Activated CD4-positive, alpha-beta T cell treated with anti-CD3 and anti-CD28 coated beads for 36 hours (primary cell): ENCODE measurements around the gene GFPT2. TPM values are rescaled to one million over a fixed set of nuclear protein-coding genes. Genes with fewer than 3 reads are reported as not detected.

Experiments
- ATAC-seq: fragments of 200-7000 bp; cut with Tn5 transposase; one replicate; pipeline ENCODE4 v1.10.0; 2021; ENCODE audit warnings: mild to moderate bottlenecking, moderate library complexity
- CTCF ChIA-PET: fragments of 350-600 bp; sonication (Branson Sonifier 250); formaldehyde crosslinking; loops from one replicate; lab custom pipeline; 2021; ENCODE audit warnings: antibody characterized with exemption; lab: Charles Lee
- POLR2A ChIA-PET: fragments of 350-600 bp; sonication (Branson Sonifier 250); formaldehyde crosslinking; loops from one replicate; lab custom pipeline; 2021; ENCODE audit warnings: antibody characterized with exemption, inconsistent platforms; lab: Charles Lee
- DNase-seq: peaks from one replicate; pipeline ENCODE4 v3.0.0-alpha.2; 2020
- H3K27ac Mint-ChIP-seq: one replicate; pipeline ENCODE4 v1.8.0; 2021; ENCODE audit warnings: mixed read lengths
- H3K27me3 Mint-ChIP-seq: one replicate; pipeline ENCODE4 v1.8.0; 2021; ENCODE audit warnings: mixed read lengths
- H3K36me3 Mint-ChIP-seq: one replicate; pipeline ENCODE4 v1.8.0; 2021; ENCODE audit warnings: low read depth, mixed read lengths
- H3K4me1 Mint-ChIP-seq: one replicate; pipeline ENCODE4 v1.8.0; 2021; ENCODE audit warnings: mixed read lengths
- H3K4me3 Mint-ChIP-seq: one replicate; pipeline ENCODE4 v1.8.0; 2021; ENCODE audit warnings: mild to moderate bottlenecking, moderate library complexity, mixed read lengths
- H3K9me3 Mint-ChIP-seq: one replicate; pipeline ENCODE4 v1.8.0; 2021; ENCODE audit warnings: low read depth, mixed read lengths
- intact Hi-C, 2 experiments: fragments of 100-400 bp; cut with DNase I in 1 of 2; cut with micrococcal nuclease in 1 of 2; formaldehyde crosslinking; loops; one replicate each; pipeline versions ENCODE4 v1.14.2 to v1.15.1; 2022 to 2024; cut with DNase I, micrococcal nuclease
- total RNA-seq, 2 experiments: library from RNA; stranded (reverse); gene quantifications; one replicate each; pipeline ENCODE4 v1.2.3, GENCODE V29; 2021

GFPT2 gene
- total RNA-seq, 2 experiments from 2014 or later = 0.16 TPM

GRCh38 chr5:180347702-180348101 lies 5.4 kb downstream of the GFPT2 start:
- no peaks in the 10 kb centered on the region for H3K9me3 Mint-ChIP-seq
- no peak for DNase-seq
- H3K36me3 Mint-ChIP-seq = no peaks in the 10 kb centered on the region
- no peak for ATAC-seq
- no peaks in the 10 kb centered on the region for H3K4me1 Mint-ChIP-seq
- no peak overlapping the region for H3K4me3 Mint-ChIP-seq
- intact Hi-C loops = no loop called here
- no peak overlapping the region for H3K27ac Mint-ChIP-seq
- ChIA-PET POLR2A (no interaction called here), CTCF (interaction anchor here (1.4 kb wide), 1 partner anchor 20 kb away, joined by 3 read pairs; no protein-coding TSS in a partner anchor)
- peaks cover 24% of the 10 kb centered on the region for H3K27me3 Mint-ChIP-seq

GRCh38 chr5:180346358-180346757 lies 6.8 kb downstream of the GFPT2 start:
- no peaks in the 10 kb centered on the region for H3K9me3 Mint-ChIP-seq
- intact Hi-C loops = no loop called here
- no peaks in the 10 kb centered on the region for H3K36me3 Mint-ChIP-seq
- peaks cover 17% of the 10 kb centered on the region for H3K27me3 Mint-ChIP-seq
- no peaks in the 10 kb centered on the region for H3K4me1 Mint-ChIP-seq
- CTCF ChIA-PET = no interaction called here
- POLR2A ChIA-PET = interaction anchor here (0.9 kb wide), 1 partner anchor 16 kb away, joined by 3 read pairs; no protein-coding TSS in a partner anchor
- ATAC-seq = no peak
- DNase-seq = no peak
- no peak overlapping the region for H3K27ac Mint-ChIP-seq
- no peak overlapping the region for H3K4me3 Mint-ChIP-seq

- ChIA-PET CTCF (no interaction called here), POLR2A (interaction anchor here (0.9 kb wide), 1 partner anchor 16 kb away, joined by 3 read pairs; no protein-coding TSS in a partner anchor)
- DNase-seq = no peak
- H3K27ac Mint-ChIP-seq = no peak overlapping the region
- H3K4me3 Mint-ChIP-seq = no peak overlapping the region
- no peaks in the 10 kb centered on the region for H3K36me3 Mint-ChIP-seq
- intact Hi-C loops = no loop called here
- peaks cover 12% of the 10 kb centered on the region for H3K27me3 Mint-ChIP-seq
- ATAC-seq = no peak
- H3K9me3 Mint-ChIP-seq = no peaks in the 10 kb centered on the region
- no peaks in the 10 kb centered on the region for H3K4me1 Mint-ChIP-seq
Measured at GRCh38 chr5:180345781-180346180, 7.4 kb downstream of the GFPT2 start.

- no peak for DNase-seq
- H3K36me3 Mint-ChIP-seq = no peaks in the 10 kb centered on the region
- H3K4me3 Mint-ChIP-seq = no peak overlapping the region
- H3K4me1 Mint-ChIP-seq = no peaks in the 10 kb centered on the region
- peaks cover 10% of the 10 kb centered on the region for H3K27me3 Mint-ChIP-seq
- CTCF ChIA-PET = no interaction called here
- intact Hi-C loops = no loop called here
- H3K27ac Mint-ChIP-seq = no peak overlapping the region
- POLR2A ChIA-PET = no interaction called here
- no peaks in the 10 kb centered on the region for H3K9me3 Mint-ChIP-seq
- no peak for ATAC-seq
Measured at GRCh38 chr5:180345186-180345585, 8.0 kb downstream of the GFPT2 start.

- intact Hi-C loops = no loop called here
- POLR2A ChIA-PET = no interaction called here
- DNase-seq (no peak), ATAC-seq (no peak)
- H3K4me3 Mint-ChIP-seq = no peak overlapping the region
- no peak overlapping the region for H3K27ac Mint-ChIP-seq
- no peaks in the 10 kb centered on the region for H3K9me3 Mint-ChIP-seq
- H3K27me3 Mint-ChIP-seq = peaks cover 9% of the 10 kb centered on the region
- H3K4me1 Mint-ChIP-seq = no peaks in the 10 kb centered on the region
- H3K36me3 Mint-ChIP-seq = no peaks in the 10 kb centered on the region
- CTCF ChIA-PET = no interaction called here
Measured at GRCh38 chr5:180344696-180344999, 8.5 kb downstream of the GFPT2 start.

- no peaks in the 10 kb centered on the region for H3K4me1 Mint-ChIP-seq
- H3K4me3 Mint-ChIP-seq = no peak overlapping the region
- no peak overlapping the region for H3K27ac Mint-ChIP-seq
- DNase-seq (no peak), ATAC-seq (no peak)
- CTCF ChIA-PET = interaction anchor here (1.9 kb wide), 1 partner anchor 16 kb away, joined by 10 read pairs; no protein-coding TSS in a partner anchor
- intact Hi-C loops = no loop called here
- peaks cover 12% of the 10 kb centered on the region for H3K27me3 Mint-ChIP-seq
- POLR2A ChIA-PET = no interaction called here
- no peaks in the 10 kb centered on the region for H3K9me3 Mint-ChIP-seq
- H3K36me3 Mint-ChIP-seq = no peaks in the 10 kb centered on the region
Measured at GRCh38 chr5:180343831-180344695, 9.1 kb downstream of the GFPT2 start.

- H3K27me3 Mint-ChIP-seq = peaks cover 12% of the 10 kb centered on the region
- DNase-seq = no peak
- H3K36me3 Mint-ChIP-seq = no peaks in the 10 kb centered on the region
- POLR2A ChIA-PET = no interaction called here
- no peak overlapping the region for H3K27ac Mint-ChIP-seq
- CTCF ChIA-PET = interaction anchor here (0.7 to 1.9 kb wide), 2 partner anchors 15 to 130 kb away, joined by 3 to 10 read pairs; no protein-coding TSS in a partner anchor
- ATAC-seq = no peak
- intact Hi-C loops = no loop called here
- H3K4me3 Mint-ChIP-seq = no peak overlapping the region
- no peaks in the 10 kb centered on the region for H3K9me3 Mint-ChIP-seq
- no peaks in the 10 kb centered on the region for H3K4me1 Mint-ChIP-seq
Measured at GRCh38 chr5:180343110-180343830, 9.9 kb downstream of the GFPT2 start.

- ChIA-PET CTCF (interaction anchor here (1.2 kb wide), 1 partner anchor 13 kb away, joined by 4 read pairs; no protein-coding TSS in a partner anchor), POLR2A (no interaction called here)
- DNase-seq (no peak), ATAC-seq (no peak)
- intact Hi-C loops = no loop called here
- H3K9me3 Mint-ChIP-seq = no peaks in the 10 kb centered on the region
- H3K27me3 Mint-ChIP-seq = peaks cover 11% of the 10 kb centered on the region
- H3K27ac Mint-ChIP-seq = no peak overlapping the region
- no peaks in the 10 kb centered on the region for H3K36me3 Mint-ChIP-seq
- H3K4me3 Mint-ChIP-seq = no peak overlapping the region
- no peaks in the 10 kb centered on the region for H3K4me1 Mint-ChIP-seq
Measured at GRCh38 chr5:180341595-180341994, 11.5 kb downstream of the GFPT2 start.

GRCh38 chr5:180340856-180341255 lies 12.3 kb downstream of the GFPT2 start:
- Mint-ChIP-seq H3K4me3 (no peak overlapping the region), H3K27ac (no peak overlapping the region), H3K36me3 (no peaks in the 10 kb centered on the region), H3K9me3 (no peaks in the 10 kb centered on the region), H3K4me1 (no peaks in the 10 kb centered on the region), H3K27me3 (peaks cover 9% of the 10 kb centered on the region)
- ChIA-PET POLR2A (no interaction called here), CTCF (interaction anchor here (1.2 kb wide), 1 partner anchor 12 kb away, joined by 4 read pairs; no protein-coding TSS in a partner anchor)
- intact Hi-C loops = no loop called here
- DNase-seq = no peak
- ATAC-seq = no peak

GRCh38 chr5:180339583-180340183 lies 13.5 kb downstream of the GFPT2 start:
- Mint-ChIP-seq H3K36me3 (no peaks in the 10 kb centered on the region), H3K27ac (peak overlapping the region; percentile 5), H3K4me3 (no peak overlapping the region), H3K4me1 (no peaks in the 10 kb centered on the region), H3K9me3 (no peaks in the 10 kb centered on the region), H3K27me3 (peaks cover 9% of the 10 kb centered on the region)
- CTCF ChIA-PET = interaction anchor here (2.1 kb wide), 1 partner anchor 11 kb away, joined by 6 read pairs; no protein-coding TSS in a partner anchor
- POLR2A ChIA-PET = no interaction called here
- no peak for DNase-seq
- ATAC-seq = no peak
- intact Hi-C loops = no loop called here

- Mint-ChIP-seq H3K4me1 (no peaks in the 10 kb centered on the region), H3K9me3 (no peaks in the 10 kb centered on the region), H3K27ac (no peak overlapping the region), H3K27me3 (peaks cover 8% of the 10 kb centered on the region), H3K36me3 (no peaks in the 10 kb centered on the region), H3K4me3 (no peak overlapping the region)
- DNase-seq (no peak), ATAC-seq (no peak)
- ChIA-PET CTCF (interaction anchor here (2.1 kb wide), 1 partner anchor 9 kb away, joined by 6 read pairs; no protein-coding TSS in a partner anchor), POLR2A (no interaction called here)
- intact Hi-C loops = no loop called here
Measured at GRCh38 chr5:180338001-180338707, 15.0 kb downstream of the GFPT2 start.
